Measurements from ENCODE around the gene NPPA. TPM values are rescaled to one million over a fixed set of nuclear protein-coding genes. Genes with fewer than 3 reads are reported as not detected.
A peak's percentile ranks its signal among the peaks of the same experiment; 100 is the strongest.

The NPPA gene
- total RNA-seq, 2 experiments from 2014 or later = not detected

GRCh38 chr1:11802973-11803885 is 44.4 kb downstream of the NPPA start:
- peak overlapping the region; percentile 97 for H3K4me2 ChIP-seq (ENCODE audit: low read length)
- H4K20me1 ChIP-seq (ENCODE audit: insufficient read depth, low read length) = no peaks in the 10 kb centered on the region; the same call in 1 of the 2 replicates
- CTCF ChIA-PET (ENCODE audit: unreplicated experiment) = interaction anchor here (0.6 to 1.2 kb wide), 4 partner anchors 67 to 444 kb away, joined by 4 to 10 read pairs (median 5); no protein-coding TSS in a partner anchor
- no peak overlapping the region for H2AFZ ChIP-seq (ENCODE audit: low read length)
- peaks cover 48% of the 10 kb centered on the region for H3K36me3 ChIP-seq (ENCODE audit: insufficient read depth, low read length)
- BruUV-seq (replicated peaks) = no TSS peak
- intact Hi-C loops (cut with micrococcal nuclease; ENCODE audit: unreplicated experiment) = loop anchor here (2.0 kb wide), 1 partner anchor 66 kb away; the partner anchor contains the start of gene AGTRAP
- peak overlapping the region; percentile 59 for H3K27ac ChIP-seq (ENCODE audit: low read depth, low read length, poor library complexity, severe bottlenecking)
- H3K4me1 ChIP-seq (ENCODE audit: insufficient read depth, low read length, poor library complexity, severe bottlenecking) = peaks cover 46% of the 10 kb centered on the region
- H3K9me2 ChIP-seq (ENCODE audit: insufficient read depth, low read length) = no peaks in the 10 kb centered on the region
- no peaks in the 10 kb centered on the region for H3K9me3 ChIP-seq (ENCODE audit: low read length)
- TF ChIP-seq EZH2phosphoT487 (IDR thresholded peaks at IDR 0.05; ENCODE audit: borderline replicate concordance, low read depth, low read length) (no peak), CTCF (conservative IDR thresholded peaks at IDR 0.05; ENCODE audit: low read length) (no peak)
- peak overlapping the region; percentile 80 for H3K4me3 ChIP-seq (ENCODE audit: low read depth, low read length, poor library complexity, severe bottlenecking)
- peak; percentile 90 for DNase-seq (ENCODE audit: low spot score)
- POLR2A ChIA-PET = interaction anchor here (1.3 to 1.8 kb wide), 5 partner anchors 11 to 105 kb away, joined by 3 to 11 read pairs (median 5); no protein-coding TSS in a partner anchor
- H3K79me2 ChIP-seq (ENCODE audit: insufficient read depth, low read depth, low read length) = peaks cover 52% of the 10 kb centered on the region

DNA sequence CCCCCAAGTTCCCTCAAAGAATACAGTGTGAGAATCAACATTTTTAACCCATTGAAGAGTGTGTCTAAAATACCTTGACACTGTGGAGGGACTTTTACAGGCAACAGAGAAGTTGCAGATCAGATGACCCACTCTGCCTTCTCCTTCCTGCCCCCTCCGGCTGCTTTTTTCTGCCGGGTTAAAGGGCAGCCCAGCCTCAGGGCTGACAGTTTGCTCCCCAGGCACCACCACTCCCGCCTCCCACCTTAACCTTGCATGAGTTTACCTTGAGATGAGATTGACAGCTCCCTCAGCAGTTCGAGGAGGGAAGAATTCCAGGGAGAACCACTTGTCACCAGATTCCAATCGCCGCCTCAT is 45.0 kb downstream of the NPPA start:
- ChIA-PET POLR2A (interaction anchor here (1.5 to 1.8 kb wide), 3 partner anchors 10 to 17 kb away, joined by 5 to 11 read pairs (median 5); no protein-coding TSS in a partner anchor), CTCF (ENCODE audit: unreplicated experiment) (interaction anchor here (1.2 kb wide), 1 partner anchor 165 kb away, joined by 5 read pairs; no protein-coding TSS in a partner anchor)
- Histone ChIP-seq H3K9me2 (ENCODE audit: insufficient read depth, low read length) (no peaks in the 10 kb centered on the region), H3K36me3 (ENCODE audit: insufficient read depth, low read length) (peaks cover 48% of the 10 kb centered on the region), H2AFZ (ENCODE audit: low read length) (no peak overlapping the region), H3K4me3 (ENCODE audit: low read depth, low read length, poor library complexity, severe bottlenecking) (peak overlapping the region; percentile 80), H3K79me2 (ENCODE audit: insufficient read depth, low read depth, low read length) (peaks cover 46% of the 10 kb centered on the region), H3K27ac (ENCODE audit: low read depth, low read length, poor library complexity, severe bottlenecking) (peak overlapping the region; percentile 59), H3K4me1 (ENCODE audit: insufficient read depth, low read length, poor library complexity, severe bottlenecking) (peaks cover 40% of the 10 kb centered on the region), H3K9me3 (ENCODE audit: low read length) (no peaks in the 10 kb centered on the region), H3K4me2 (ENCODE audit: low read length) (peak overlapping the region; percentile 97), H4K20me1 (ENCODE audit: insufficient read depth, low read length) (no peaks in the 10 kb centered on the region; the same call in 1 of the 2 replicates)
- intact Hi-C loops (cut with micrococcal nuclease; ENCODE audit: unreplicated experiment) = loop anchor here (2.0 kb wide), 1 partner anchor 66 kb away; the partner anchor contains the start of gene AGTRAP
- TF ChIP-seq CTCF (conservative IDR thresholded peaks at IDR 0.05; ENCODE audit: low read length) = no peak
- no peak for TF ChIP-seq EZH2phosphoT487 (IDR thresholded peaks at IDR 0.05; ENCODE audit: borderline replicate concordance, low read depth, low read length)
- no peak for DNase-seq (ENCODE audit: low spot score)
- no TSS peak for BruUV-seq (replicated peaks)
